Stomach smooth muscle (tissue), 2 donors: ENCODE results near the gene LIMS2.

Source experiments
- H3K27ac ChIP-seq: one replicate; pipeline ENCODE4 v1.7.0; 2013; ENCODE audit warnings: mild to moderate bottlenecking, low read length, inconsistent platforms
- H3K27me3 ChIP-seq, 2 donors: one replicate each; pipeline ENCODE4 v1.7.0; 2013; ENCODE audit warnings: low read length in 2 of 2; ENCODE audit not compliant: insufficient read depth in 2 of 2, control insufficient read depth in 1 of 2
- H3K36me3 ChIP-seq, 2 donors: one replicate each; pipeline ENCODE4 v1.7.0; 2013; ENCODE audit warnings: low read length in 2 of 2; ENCODE audit not compliant: control insufficient read depth in 2 of 2, insufficient read depth in 2 of 2
- H3K4me1 ChIP-seq: one replicate; pipeline ENCODE4 v1.7.0; 2013; ENCODE audit warnings: low read length; ENCODE audit not compliant: control insufficient read depth, insufficient read depth
- H3K4me3 ChIP-seq, 2 donors: one replicate each; pipeline ENCODE4 v1.7.0; 2013; ENCODE audit warnings: low read length in 2 of 2
- H3K9ac ChIP-seq, 2 donors: one replicate each; pipeline ENCODE4 v1.7.0; 2013; ENCODE audit warnings: low read length in 2 of 2, mild to moderate bottlenecking in 1 of 2
- H3K9me3 ChIP-seq, 2 donors: one replicate each; pipeline ENCODE4 v1.7.0; 2013; ENCODE audit warnings: low read length in 2 of 2; ENCODE audit not compliant: control insufficient read depth in 2 of 2
- donor health status: healthy.
- donor health status: Pancreatic carcinoma.

The LIMS2 gene

DNA sequence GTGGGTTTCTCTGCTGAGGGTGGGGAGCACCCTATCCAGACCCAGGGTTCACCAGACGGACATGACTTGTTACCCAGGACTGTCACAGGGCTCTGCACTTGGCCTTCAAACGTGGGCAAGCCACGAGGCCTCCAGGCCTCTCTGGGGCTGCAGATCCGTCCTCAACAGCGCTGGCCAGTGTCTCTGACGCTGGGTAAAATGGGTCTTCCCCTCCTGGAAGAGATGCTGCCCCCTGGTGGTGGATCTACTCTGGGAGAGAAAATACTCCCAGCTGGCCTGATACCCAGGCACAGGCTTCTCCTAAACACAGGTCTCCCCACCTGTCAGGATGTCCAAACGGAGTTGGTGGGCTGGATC lies 25.7 kb downstream of the LIMS2 start:
- peak overlapping the region; percentile 100 for H3K27ac ChIP-seq
- peaks cover 14 to 21% of the 10 kb centered on the region in 2 donors for H3K36me3 ChIP-seq
- no peaks in the 10 kb centered on the region for H3K27me3 ChIP-seq
- H3K9ac ChIP-seq: peak overlapping the region; percentile 82 to 83
- no peaks in the 10 kb centered on the region for H3K9me3 ChIP-seq
- peak overlapping the region; percentile 37 to 59 for H3K4me3 ChIP-seq
- peaks cover 96% of the 10 kb centered on the region for H3K4me1 ChIP-seq

DNA sequence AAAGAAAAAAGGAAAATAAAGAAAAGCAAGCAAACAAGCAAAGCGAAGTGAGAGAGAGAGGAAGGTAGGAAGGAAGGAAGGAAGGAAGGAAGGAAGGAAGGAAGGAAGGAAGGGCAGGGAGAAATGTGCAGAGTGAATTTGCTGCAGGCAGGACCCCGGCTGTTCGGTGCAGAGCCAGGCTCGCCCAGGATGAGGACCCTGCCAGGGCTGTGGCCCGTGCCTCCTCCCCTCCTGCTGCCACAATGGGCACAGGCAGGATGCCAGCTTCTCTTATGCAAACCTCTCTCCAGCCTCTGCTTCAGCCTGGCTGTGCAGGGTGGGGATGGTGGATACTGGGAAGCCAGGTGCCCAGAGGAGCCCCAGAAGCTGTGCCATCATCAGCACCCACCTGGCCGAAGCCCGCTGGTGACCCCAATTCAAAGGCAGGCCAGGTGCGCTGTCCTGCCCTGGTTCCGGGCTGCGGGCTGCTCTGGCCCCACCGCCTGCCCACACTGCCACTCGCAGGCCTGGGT lies 26.2 kb downstream of the LIMS2 start:
- peak overlapping the region; percentile 82 to 83 for H3K9ac ChIP-seq
- H3K27me3 ChIP-seq: no peaks in the 10 kb centered on the region
- H3K4me3 ChIP-seq: peak overlapping the region; percentile 37 to 49
- H3K9me3 ChIP-seq: no peaks in the 10 kb centered on the region
- H3K27ac ChIP-seq: peak overlapping the region; percentile 100
- H3K36me3 ChIP-seq: peaks cover 9 to 17% of the 10 kb centered on the region in 2 donors
- H3K4me1 ChIP-seq: peaks cover 96% of the 10 kb centered on the region

DNA sequence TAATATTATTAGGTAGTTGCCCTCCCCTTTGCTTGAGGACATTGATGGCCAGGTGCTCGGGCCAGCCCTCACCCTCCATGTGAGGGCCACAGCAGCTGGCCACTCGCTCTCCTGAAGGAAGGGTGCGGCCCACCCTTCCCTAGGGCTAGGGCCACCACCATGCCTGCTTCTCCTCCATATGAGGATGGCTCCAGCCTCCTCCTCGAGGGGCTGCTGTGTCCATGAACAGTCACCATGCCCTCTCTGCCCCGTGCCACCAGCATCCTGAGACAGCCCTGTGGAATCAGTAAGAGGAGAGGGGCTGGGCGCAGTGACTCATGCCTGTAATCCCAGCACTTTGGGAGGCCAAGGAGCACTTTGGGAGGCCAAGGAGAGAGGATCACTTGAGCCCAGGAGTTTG lies 27.0 kb downstream of the LIMS2 start:
- H3K27ac ChIP-seq: peak overlapping the region; percentile 87
- H3K36me3 ChIP-seq: peaks cover 3 to 13% of the 10 kb centered on the region in 2 donors
- H3K4me3 ChIP-seq: no peak overlapping the region
- H3K4me1 ChIP-seq: peaks cover 96% of the 10 kb centered on the region
- no peaks in the 10 kb centered on the region for H3K27me3 ChIP-seq
- H3K9me3 ChIP-seq: no peaks in the 10 kb centered on the region
- peak overlapping the region; percentile 11 to 55 for H3K9ac ChIP-seq

DNA sequence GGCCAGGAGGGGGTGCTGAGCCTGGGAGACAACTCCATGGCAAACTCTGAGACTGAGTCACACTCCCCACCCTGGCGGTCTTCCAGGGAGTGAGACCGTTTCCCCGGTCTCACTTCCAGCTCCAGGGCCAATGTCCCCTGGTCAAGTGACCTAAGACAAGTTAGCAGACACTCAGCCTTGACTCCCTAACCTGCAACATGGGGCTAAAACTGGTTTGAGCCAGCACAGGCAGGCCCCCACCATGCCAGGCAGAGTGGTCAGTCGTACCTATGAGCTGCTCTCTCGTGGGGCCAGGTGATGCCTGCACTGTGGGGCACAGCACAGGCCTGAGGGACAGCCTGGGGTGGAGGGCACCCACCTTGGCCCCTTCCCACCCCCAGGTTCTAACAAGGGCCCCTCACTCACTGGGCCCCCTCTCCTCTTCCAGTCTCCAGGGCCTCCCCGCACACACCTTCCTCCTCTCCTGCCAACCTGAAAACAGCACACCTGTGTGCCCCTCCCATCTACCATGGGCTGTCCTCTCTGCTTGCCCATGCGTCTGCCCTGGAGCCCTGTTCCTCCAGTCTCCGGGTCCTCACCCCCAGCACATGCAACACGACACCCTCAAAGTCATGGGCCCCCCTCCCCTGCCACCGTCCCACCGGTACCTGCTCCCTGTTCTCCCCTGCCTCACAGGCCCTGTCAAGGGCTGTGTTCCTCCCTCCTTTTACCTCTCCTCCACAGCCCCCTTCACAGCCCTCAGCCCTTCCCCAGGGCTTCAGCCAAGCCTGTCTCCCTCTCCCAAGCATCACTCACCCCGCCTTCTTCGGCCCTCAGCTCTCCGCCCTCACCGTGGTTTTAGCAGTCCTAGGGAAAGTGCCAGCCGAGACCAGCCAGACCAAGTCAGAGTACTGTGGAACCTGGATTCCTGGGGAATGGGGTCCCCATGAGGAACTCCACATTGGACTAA lies 27.8 kb downstream of the LIMS2 start:
- Histone ChIP-seq H3K27ac (peak overlapping the region; percentile 87), H3K36me3 (peaks cover 8 to 11% of the 10 kb centered on the region in 2 donors), H3K27me3 (no peaks in the 10 kb centered on the region), H3K4me1 (peaks cover 95% of the 10 kb centered on the region), H3K9ac (peak overlapping the region; percentile 11 to 55), H3K4me3 (peak overlapping the region in 1 of 2 donors; percentile 40), H3K9me3 (no peaks in the 10 kb centered on the region)

DNA sequence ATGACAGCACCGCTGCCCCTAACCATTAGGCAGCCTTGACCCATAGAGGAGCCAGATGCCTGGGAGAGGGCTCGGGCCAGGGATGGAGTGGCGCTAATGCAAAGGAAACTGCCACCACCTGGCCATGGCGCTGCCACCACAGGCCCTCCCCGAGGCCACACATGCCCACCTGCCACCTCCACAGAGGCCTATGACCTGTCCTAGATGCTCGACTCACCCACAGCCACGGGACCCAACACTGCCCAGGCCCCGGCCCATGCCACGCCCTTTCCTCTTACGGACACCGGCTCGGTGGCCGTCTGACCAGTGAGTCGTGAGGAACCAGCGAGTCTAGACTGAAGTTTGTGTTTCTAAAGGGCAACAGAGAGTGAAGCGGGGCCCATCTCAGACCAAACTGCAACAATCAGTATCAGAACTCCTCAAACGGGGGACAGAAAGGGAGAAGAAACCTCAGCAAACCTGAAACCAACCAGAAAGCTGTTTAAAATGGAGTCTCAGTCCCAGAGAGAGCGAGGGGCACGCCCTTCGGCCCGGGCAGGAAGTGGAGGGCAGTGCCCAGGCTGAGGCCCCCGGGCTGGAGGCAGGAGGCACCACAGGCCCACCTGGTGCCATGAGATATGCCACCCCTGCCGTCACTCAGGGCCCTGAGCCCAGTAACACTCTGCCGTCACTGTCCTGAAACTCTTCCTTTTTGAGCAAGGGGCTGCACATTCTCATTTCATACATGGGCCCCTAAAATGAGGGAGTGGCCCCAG lies 28.7 kb downstream of the LIMS2 start:
- peaks cover 92% of the 10 kb centered on the region for H3K4me1 ChIP-seq
- H3K36me3 ChIP-seq: peaks cover 12 to 13% of the 10 kb centered on the region in 2 donors
- peak overlapping the region; percentile 87 for H3K27ac ChIP-seq
- H3K9me3 ChIP-seq: no peaks in the 10 kb centered on the region
- H3K9ac ChIP-seq: peak overlapping the region; percentile 12 to 42
- peak overlapping the region in 1 of 2 donors; percentile 40 for H3K4me3 ChIP-seq
- no peaks in the 10 kb centered on the region for H3K27me3 ChIP-seq

DNA sequence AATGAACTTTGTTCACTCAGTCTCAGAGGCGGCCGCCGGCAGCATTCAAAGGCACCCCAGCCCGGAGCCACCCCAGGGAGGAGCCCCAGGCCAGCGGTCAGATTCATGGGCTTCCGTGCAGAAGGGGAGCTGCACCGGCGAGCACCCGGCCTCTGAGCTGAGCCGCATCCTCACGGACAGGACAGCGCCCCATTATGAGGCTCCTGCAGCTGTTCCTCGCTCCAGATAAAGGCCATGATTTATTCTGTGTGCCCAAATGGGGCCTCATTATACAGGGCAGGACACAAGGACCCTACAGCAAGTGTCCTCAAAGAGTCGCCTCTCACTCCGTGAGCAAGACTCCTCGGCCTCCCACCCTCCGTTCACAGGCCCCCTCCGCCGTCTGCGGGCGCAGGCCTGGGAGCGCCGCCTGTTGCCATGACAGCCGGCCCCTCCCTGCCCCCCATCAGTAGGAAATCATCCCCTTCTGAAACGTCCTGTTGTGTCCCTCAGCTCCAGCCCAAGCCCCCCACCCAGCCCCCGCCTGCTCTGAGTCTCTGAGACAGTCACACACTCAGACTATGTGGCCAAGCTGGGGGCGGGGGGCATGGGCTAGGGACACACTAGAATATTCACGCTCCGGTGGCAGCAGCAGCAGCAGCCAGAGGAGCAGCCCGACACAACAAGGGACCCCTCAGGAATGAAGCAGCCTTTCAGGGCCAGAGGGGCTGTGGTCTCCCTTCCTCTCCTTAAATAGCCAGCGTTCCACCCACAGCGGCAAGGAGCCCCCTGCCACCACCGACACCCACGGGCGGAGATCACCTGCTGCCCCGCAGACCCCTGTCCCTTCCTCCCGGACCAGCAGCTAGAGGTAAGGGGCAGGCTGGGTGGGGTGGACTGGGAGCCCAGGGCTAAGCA lies 29.7 kb downstream of the LIMS2 start, which contains the start of gene GPR17:
GPR17 (plus strand) TSS at position 759 of the 897 bp plus-strand sequence. CDS start 4,583 bp downstream, outside the sequence.
- H3K4me1 ChIP-seq: peaks cover 85% of the 10 kb centered on the region
- peak within 1 kb of the TSS; percentile 12 to 42 for H3K9ac ChIP-seq
- H3K27ac ChIP-seq: peak within 1 kb of the TSS; percentile 87
- peak within 1 kb of the TSS in 1 of 2 donors; percentile 40 for H3K4me3 ChIP-seq
- H3K36me3 ChIP-seq: peaks cover 16 to 18% of the 10 kb centered on the region in 2 donors
- H3K27me3 ChIP-seq: no peaks in the 10 kb centered on the region
- no peaks in the 10 kb centered on the region for H3K9me3 ChIP-seq

DNA sequence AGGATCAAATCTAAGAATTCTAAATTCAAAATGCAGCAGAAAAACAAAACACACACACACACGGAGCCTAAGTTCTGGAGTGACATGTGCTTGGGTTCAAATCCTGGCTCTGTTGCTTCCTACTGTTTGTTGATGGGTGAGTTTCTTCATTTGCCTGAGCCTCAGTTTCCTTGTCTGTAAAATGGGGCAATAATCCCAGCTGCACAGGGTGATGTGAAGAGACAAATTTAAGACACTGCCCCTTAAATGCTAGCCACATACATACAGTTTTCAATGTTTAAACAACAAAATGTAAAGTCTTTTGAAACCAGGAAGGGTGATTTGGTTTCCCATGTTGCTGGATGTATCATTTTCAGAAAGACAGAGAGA lies 30.3 kb downstream of the LIMS2 start:
- Histone ChIP-seq H3K4me1 (peaks cover 81% of the 10 kb centered on the region), H3K4me3 (no peak overlapping the region), H3K36me3 (peaks cover 14 to 19% of the 10 kb centered on the region in 2 donors), H3K9ac (no peak overlapping the region), H3K27me3 (no peaks in the 10 kb centered on the region), H3K27ac (peak overlapping the region; percentile 87), H3K9me3 (no peaks in the 10 kb centered on the region)

DNA sequence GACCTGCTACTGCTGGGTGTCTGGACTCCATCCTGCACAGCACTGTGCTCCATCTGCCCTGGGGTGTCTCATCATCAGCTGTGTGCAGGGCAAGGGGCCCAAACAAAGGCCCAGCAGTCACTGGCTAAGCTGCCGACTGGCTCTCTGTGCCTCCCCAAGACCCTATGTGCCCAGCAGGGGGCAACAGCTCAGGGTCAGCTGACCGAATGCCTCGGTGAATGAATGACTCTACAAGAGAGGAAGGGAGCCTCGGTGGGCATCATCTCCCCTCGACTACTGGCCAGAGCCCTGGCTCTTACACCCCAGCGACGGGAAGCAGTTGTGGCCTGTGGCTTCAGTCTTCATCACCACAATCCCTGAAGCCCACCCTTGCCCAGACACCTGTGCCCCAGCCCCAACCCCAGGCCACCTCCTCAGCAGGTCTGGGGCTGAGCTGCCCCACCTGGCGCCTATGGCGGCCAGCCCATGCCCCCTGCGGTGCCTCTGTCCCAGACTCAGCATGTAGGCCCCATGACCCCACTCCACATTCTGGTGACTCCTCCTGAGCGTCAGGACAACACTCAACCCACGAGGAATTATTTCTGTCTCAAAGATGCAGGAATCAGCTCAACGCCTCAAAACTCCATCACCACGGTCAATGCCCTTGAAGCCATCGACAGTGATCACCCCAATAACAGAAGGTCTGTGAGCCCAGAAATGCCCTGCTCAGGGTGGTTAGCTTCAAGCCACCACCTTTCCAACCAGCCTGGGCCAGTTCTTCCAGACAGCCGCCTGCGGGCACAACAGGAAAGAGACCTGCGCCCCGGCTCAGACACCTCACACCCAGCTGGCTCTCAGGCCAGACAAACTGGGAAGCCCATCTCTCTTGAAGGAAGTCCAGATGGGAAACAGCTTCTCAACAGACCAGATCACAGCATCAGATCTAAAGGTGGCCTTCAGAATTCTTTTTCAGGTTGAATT lies 31.0 kb downstream of the LIMS2 start:
- Histone ChIP-seq H3K36me3 (peaks cover 14 to 22% of the 10 kb centered on the region in 2 donors), H3K4me3 (no peak overlapping the region), H3K9me3 (no peaks in the 10 kb centered on the region), H3K27ac (peak overlapping the region; percentile 87), H3K27me3 (no peaks in the 10 kb centered on the region), H3K4me1 (peaks cover 78% of the 10 kb centered on the region), H3K9ac (peak overlapping the region in 1 of 2 donors; percentile 28)

DNA sequence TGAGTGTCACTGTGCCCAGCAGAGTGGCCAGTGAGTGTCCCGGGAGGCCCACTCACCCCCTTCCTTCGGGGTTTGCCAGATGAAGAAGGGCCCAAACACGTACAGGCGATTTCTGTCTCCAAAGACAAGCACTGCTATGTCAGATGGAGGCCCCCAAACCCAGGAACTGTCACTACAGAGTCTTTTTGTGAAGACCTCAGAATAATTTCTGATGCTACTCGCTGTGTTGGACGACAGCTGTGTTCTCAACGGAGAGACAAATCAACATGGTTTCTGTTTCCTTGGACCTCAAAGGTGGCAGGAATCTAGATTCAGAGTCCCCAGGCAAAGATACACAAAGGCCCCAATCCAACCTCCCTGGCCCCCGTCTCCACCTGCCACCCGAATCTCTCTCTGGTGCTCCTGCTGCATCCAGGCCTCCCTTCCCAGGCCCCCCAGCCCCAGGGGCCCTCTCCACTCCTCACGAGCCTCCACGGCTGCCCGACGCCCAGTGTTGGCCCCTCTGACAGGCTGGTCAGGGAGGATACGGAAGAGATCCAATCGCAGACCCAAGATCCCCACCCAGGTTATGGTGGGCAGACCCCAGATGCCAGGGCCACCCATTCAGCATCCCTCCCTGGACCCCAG lies 31.8 kb downstream of the LIMS2 start:
- Histone ChIP-seq H3K27ac (peak overlapping the region; percentile 87), H3K36me3 (peaks cover 20 to 27% of the 10 kb centered on the region in 2 donors), H3K4me3 (no peak overlapping the region), H3K4me1 (peaks cover 82% of the 10 kb centered on the region), H3K9me3 (no peaks in the 10 kb centered on the region), H3K9ac (peak overlapping the region in 1 of 2 donors; percentile 5), H3K27me3 (no peaks in the 10 kb centered on the region)
